HEK293 (cell line): ENCODE data around the gene ZNHIT1.

Source experiments
- EGR2 ChIP-seq: fragments of 450-650 bp; formaldehyde crosslinking; IDR thresholded peaks from 2 replicates; pipeline ENCODE4 v1.5.1; 2016; ENCODE audit warnings: low read depth, missing biosample characterization, missing genetic modification characterization
- GLI2 ChIP-seq: fragments of 450-650 bp; formaldehyde crosslinking; IDR thresholded peaks from 2 replicates; pipeline ENCODE4; 2017; ENCODE audit warnings: missing biosample characterization, missing genetic modification characterization, low read depth, borderline replicate concordance
- GLI4 ChIP-seq: fragments of 450-650 bp; formaldehyde crosslinking; IDR thresholded peaks from 2 replicates; pipeline ENCODE4 v1.5.1; 2016; ENCODE audit warnings: missing biosample characterization, missing genetic modification characterization
- IKZF3 ChIP-seq: fragments of 450-650 bp; IDR thresholded peaks from 2 replicates; pipeline ENCODE4 v1.5.0; 2018; ENCODE audit warnings: missing biosample characterization, mild to moderate bottlenecking, missing genetic modification characterization, moderate library complexity
- KLF9 ChIP-seq: fragments of 450-650 bp; formaldehyde crosslinking; IDR thresholded peaks from 2 replicates; pipeline ENCODE4 v1.5.1; 2016; ENCODE audit warnings: missing biosample characterization, missing genetic modification characterization, low read depth
- MEIS1 ChIP-seq: sonication (generic); formaldehyde crosslinking; IDR thresholded peaks from 2 replicates; pipeline ENCODE4 v1.8.1; 2022; ENCODE audit warnings: missing genetic modification reagents, mild to moderate bottlenecking, borderline replicate concordance
- OSR2 ChIP-seq: fragments of 450-650 bp; formaldehyde crosslinking; IDR thresholded peaks from 2 replicates; pipeline ENCODE4 v1.5.1; 2016; ENCODE audit warnings: missing biosample characterization, missing genetic modification characterization
- TRIM28 ChIP-seq: IDR thresholded peaks from 2 replicates; pipeline ENCODE4 v1.6.1; 2011; ENCODE audit warnings: low read length, control low read depth, borderline replicate concordance
- YY2 ChIP-seq: fragments of 450-650 bp; formaldehyde crosslinking; IDR thresholded peaks from 2 replicates; pipeline ENCODE4 v1.5.1; 2016; ENCODE audit warnings: missing biosample characterization, missing genetic modification characterization
- ZBTB17 ChIP-seq: fragments of 450-650 bp; formaldehyde crosslinking; IDR thresholded peaks from 2 replicates; pipeline ENCODE4 v1.5.1; 2016; ENCODE audit warnings: missing biosample characterization, missing genetic modification characterization
- ZFP69B ChIP-seq: fragments of 450-650 bp; formaldehyde crosslinking; IDR thresholded peaks from 2 replicates; pipeline ENCODE4 v1.5.1; 2016; ENCODE audit warnings: missing biosample characterization, missing genetic modification characterization
- ZNF174 ChIP-seq: fragments of 450-650 bp; formaldehyde crosslinking; IDR thresholded peaks from 2 replicates; pipeline ENCODE4 v1.5.0; 2017; ENCODE audit warnings: missing biosample characterization, mild to moderate bottlenecking, missing genetic modification characterization
- ZNF24 ChIP-seq: fragments of 450-650 bp; formaldehyde crosslinking; IDR thresholded peaks from 2 replicates; pipeline ENCODE4 v1.5.1; 2016; ENCODE audit warnings: missing biosample characterization, missing genetic modification characterization
- ZNF274 ChIP-seq, 2 experiments: fragments of 200-500 bp in 1 of 2; fragments of 450-650 bp in 1 of 2; sonication (Bioruptor generic) in 1 of 2; formaldehyde crosslinking in 1 of 2; IDR thresholded peaks; 2 replicates each; pipeline versions ENCODE4 v1.5.1 to v1.6.1; 2014 to 2016; ENCODE audit warnings: borderline replicate concordance in 1 of 2, inconsistent platforms in 1 of 2, low read length in 1 of 2, missing biosample characterization in 1 of 2, missing genetic modification characterization in 1 of 2
- ZNF335 ChIP-seq: fragments of 450-650 bp; formaldehyde crosslinking; conservative IDR thresholded peaks from 2 replicates; pipeline ENCODE4 v1.5.1; 2016; ENCODE audit warnings: missing biosample characterization, missing genetic modification characterization
- ZNF350 ChIP-seq: fragments of 450-650 bp; formaldehyde crosslinking; IDR thresholded peaks from 2 replicates; pipeline ENCODE4 v1.5.0; 2017; ENCODE audit warnings: missing biosample characterization, mild to moderate bottlenecking, missing genetic modification characterization
- ZNF366 ChIP-seq: fragments of 450-650 bp; formaldehyde crosslinking; conservative IDR thresholded peaks from 2 replicates; pipeline ENCODE4 v1.5.1; 2016; ENCODE audit warnings: missing biosample characterization, missing genetic modification characterization
- ZNF514 ChIP-seq: fragments of 450-650 bp; formaldehyde crosslinking; IDR thresholded peaks from 2 replicates; pipeline ENCODE4 v1.5.1; 2016; ENCODE audit warnings: missing biosample characterization, missing genetic modification characterization
- ZNF624 ChIP-seq: fragments of 450-650 bp; formaldehyde crosslinking; IDR thresholded peaks from 2 replicates; pipeline ENCODE4 v1.5.1; 2017; ENCODE audit warnings: missing biosample characterization, missing genetic modification characterization
- ZNF664 ChIP-seq: fragments of 450-650 bp; formaldehyde crosslinking; IDR thresholded peaks from 2 replicates; pipeline ENCODE4 v1.5.1; 2016; ENCODE audit warnings: missing biosample characterization, missing genetic modification characterization
- ZSCAN16 ChIP-seq: fragments of 450-650 bp; formaldehyde crosslinking; IDR thresholded peaks from 2 replicates; pipeline ENCODE4 v1.5.1; 2016; ENCODE audit warnings: missing biosample characterization, missing genetic modification characterization
- TF ChIP-seq, protein P1 (sequence below): fragments of 450-650 bp; formaldehyde crosslinking; IDR thresholded peaks from 2 replicates; pipeline ENCODE4 v1.5.1; 2016; ENCODE audit warnings: missing biosample characterization, missing genetic modification characterization, borderline replicate concordance
- TF ChIP-seq, protein P2 (sequence below): fragments of 450-650 bp; formaldehyde crosslinking; IDR thresholded peaks from 2 replicates; pipeline ENCODE4 v1.5.1; 2017; ENCODE audit warnings: missing biosample characterization, missing genetic modification characterization
- TF ChIP-seq, protein P3 (sequence below): fragments of 450-650 bp; formaldehyde crosslinking; IDR thresholded peaks from 2 replicates; pipeline ENCODE4 v1.5.1; 2017; ENCODE audit warnings: missing biosample characterization, missing genetic modification characterization
- TF ChIP-seq, protein P4 (sequence below): fragments of 450-650 bp; formaldehyde crosslinking; IDR thresholded peaks from 2 replicates; pipeline ENCODE4 v1.5.1; 2017; ENCODE audit warnings: missing biosample characterization, missing genetic modification characterization
- TF ChIP-seq, protein P5 (sequence below): fragments of 450-650 bp; formaldehyde crosslinking; IDR thresholded peaks from 2 replicates; pipeline ENCODE4 v1.5.1; 2017; ENCODE audit warnings: missing biosample characterization, mild to moderate bottlenecking, missing genetic modification characterization, moderate library complexity
- TF ChIP-seq, protein P6 (sequence below): fragments of 450-650 bp; formaldehyde crosslinking; IDR thresholded peaks from 2 replicates; pipeline ENCODE4 v1.5.1; 2016; ENCODE audit warnings: missing biosample characterization, missing genetic modification characterization

ZNHIT1 gene

DNA sequence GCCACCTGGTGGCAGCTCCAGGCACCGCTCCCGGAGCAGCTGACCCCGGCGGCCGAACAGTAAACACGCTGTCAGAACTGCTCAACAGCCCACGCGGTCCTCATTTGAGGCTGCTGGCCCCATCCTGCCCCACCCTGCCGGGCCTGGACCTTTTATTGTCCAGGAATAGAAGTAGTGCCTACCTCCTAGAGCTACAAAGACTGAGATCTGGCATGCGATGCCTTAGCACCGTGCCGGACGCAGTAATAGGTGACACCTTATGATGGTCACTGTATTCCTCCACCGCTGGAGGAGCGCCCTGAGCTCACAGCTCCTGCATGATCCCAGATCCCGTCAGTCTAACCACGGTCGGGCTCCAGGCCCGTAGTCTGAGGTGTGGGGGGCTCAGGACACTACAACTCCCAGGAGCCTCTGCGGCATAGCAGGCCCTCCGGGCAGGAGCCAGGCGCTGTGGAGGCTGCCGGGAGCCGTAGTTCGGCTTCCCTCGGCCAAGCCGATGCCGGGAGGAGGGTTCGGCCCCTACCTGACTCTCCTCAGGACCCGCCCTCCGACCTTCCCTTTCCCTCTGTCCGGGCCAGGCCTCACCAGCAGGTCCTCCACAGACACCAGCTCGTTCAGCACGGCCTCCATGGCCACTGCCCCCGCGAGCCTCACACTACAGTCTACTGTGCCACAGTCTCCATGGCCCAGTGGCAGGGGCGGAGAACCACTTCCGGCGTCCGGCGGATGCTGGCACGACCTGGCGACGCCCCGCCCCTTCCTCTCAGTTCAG is 26.6 kb downstream of the ZNHIT1 start, which contains the start of gene FIS1 (continued):
- TF ChIP-seq EGR2 (tag by site-specific recombination) (peak; percentile 36; the same call in 1 of the 2 replicates), ZFP69B (no peak), MEIS1 (CRISPR knock-in tag) (no peak), ZNF350 (tag by site-specific recombination) (no peak), YY2 (peak; percentile 91), KLF9 (tag by site-specific recombination) (peak; percentile 72; the same call in 1 of the 2 replicates), ZSCAN16 (tag by site-specific recombination) (0 out of 2 replicates have a peak, but pooled peaks have one; percentile 10), GLI2 (no peak), ZNF664 (tag by site-specific recombination) (no peak), ZBTB17 (peak; percentile 99), ZNF274 (IDR thresholded peaks at IDR 0.05; ENCODE audit: low read length) (no peak), ZNF274 (tag by site-specific recombination; IDR thresholded peaks at IDR 0.05; ENCODE audit: borderline replicate concordance) (no peak), TRIM28 (peak; percentile 74; the same call in 1 of the 2 replicates), IKZF3 (tag by site-specific recombination) (peak; percentile 32; the same call in 1 of the 2 replicates), OSR2 (0 out of 2 replicates have a peak, but pooled peaks have one; percentile 15), ZNF624 (tag by site-specific recombination) (no peak), ZNF514 (tag by site-specific recombination) (no peak), GLI4 (tag by site-specific recombination) (no peak), ZNF24 (tag by site-specific recombination) (no peak), ZNF335 (tag by site-specific recombination) (peak; percentile 98), ZNF174 (tag by site-specific recombination) (no peak), ZNF366 (tag by site-specific recombination) (no peak)
- TF ChIP-seq, protein P1, sequence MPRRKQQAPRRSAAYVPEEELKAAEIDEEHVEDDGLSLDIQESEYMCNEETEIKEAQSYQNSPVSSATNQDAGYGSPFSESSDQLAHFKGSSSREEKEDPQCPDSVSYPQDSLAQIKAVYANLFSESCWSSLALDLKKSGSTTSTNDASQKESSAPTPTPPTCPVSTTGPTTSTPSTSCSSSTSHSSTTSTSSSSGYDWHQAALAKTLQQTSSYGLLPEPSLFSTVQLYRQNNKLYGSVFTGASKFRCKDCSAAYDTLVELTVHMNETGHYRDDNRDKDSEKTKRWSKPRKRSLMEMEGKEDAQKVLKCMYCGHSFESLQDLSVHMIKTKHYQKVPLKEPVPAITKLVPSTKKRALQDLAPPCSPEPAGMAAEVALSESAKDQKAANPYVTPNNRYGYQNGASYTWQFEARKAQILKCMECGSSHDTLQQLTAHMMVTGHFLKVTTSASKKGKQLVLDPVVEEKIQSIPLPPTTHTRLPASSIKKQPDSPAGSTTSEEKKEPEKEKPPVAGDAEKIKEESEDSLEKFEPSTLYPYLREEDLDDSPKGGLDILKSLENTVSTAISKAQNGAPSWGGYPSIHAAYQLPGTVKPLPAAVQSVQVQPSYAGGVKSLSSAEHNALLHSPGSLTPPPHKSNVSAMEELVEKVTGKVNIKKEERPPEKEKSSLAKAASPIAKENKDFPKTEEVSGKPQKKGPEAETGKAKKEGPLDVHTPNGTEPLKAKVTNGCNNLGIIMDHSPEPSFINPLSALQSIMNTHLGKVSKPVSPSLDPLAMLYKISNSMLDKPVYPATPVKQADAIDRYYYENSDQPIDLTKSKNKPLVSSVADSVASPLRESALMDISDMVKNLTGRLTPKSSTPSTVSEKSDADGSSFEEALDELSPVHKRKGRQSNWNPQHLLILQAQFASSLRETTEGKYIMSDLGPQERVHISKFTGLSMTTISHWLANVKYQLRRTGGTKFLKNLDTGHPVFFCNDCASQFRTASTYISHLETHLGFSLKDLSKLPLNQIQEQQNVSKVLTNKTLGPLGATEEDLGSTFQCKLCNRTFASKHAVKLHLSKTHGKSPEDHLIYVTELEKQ (tag by site-specific recombination): no peak
- TF ChIP-seq, protein P2, sequence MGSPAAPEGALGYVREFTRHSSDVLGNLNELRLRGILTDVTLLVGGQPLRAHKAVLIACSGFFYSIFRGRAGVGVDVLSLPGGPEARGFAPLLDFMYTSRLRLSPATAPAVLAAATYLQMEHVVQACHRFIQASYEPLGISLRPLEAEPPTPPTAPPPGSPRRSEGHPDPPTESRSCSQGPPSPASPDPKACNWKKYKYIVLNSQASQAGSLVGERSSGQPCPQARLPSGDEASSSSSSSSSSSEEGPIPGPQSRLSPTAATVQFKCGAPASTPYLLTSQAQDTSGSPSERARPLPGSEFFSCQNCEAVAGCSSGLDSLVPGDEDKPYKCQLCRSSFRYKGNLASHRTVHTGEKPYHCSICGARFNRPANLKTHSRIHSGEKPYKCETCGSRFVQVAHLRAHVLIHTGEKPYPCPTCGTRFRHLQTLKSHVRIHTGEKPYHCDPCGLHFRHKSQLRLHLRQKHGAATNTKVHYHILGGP (tag by site-specific recombination): no peak
- TF ChIP-seq, protein P3, sequence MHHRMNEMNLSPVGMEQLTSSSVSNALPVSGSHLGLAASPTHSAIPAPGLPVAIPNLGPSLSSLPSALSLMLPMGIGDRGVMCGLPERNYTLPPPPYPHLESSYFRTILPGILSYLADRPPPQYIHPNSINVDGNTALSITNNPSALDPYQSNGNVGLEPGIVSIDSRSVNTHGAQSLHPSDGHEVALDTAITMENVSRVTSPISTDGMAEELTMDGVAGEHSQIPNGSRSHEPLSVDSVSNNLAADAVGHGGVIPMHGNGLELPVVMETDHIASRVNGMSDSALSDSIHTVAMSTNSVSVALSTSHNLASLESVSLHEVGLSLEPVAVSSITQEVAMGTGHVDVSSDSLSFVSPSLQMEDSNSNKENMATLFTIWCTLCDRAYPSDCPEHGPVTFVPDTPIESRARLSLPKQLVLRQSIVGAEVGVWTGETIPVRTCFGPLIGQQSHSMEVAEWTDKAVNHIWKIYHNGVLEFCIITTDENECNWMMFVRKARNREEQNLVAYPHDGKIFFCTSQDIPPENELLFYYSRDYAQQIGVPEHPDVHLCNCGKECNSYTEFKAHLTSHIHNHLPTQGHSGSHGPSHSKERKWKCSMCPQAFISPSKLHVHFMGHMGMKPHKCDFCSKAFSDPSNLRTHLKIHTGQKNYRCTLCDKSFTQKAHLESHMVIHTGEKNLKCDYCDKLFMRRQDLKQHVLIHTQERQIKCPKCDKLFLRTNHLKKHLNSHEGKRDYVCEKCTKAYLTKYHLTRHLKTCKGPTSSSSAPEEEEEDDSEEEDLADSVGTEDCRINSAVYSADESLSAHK (tag by site-specific recombination): no peak
- TF ChIP-seq, protein P4, sequence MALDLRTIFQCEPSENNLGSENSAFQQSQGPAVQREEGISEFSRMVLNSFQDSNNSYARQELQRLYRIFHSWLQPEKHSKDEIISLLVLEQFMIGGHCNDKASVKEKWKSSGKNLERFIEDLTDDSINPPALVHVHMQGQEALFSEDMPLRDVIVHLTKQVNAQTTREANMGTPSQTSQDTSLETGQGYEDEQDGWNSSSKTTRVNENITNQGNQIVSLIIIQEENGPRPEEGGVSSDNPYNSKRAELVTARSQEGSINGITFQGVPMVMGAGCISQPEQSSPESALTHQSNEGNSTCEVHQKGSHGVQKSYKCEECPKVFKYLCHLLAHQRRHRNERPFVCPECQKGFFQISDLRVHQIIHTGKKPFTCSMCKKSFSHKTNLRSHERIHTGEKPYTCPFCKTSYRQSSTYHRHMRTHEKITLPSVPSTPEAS: no peak; the same call in 1 of the 2 replicates
- TF ChIP-seq, protein P5, sequence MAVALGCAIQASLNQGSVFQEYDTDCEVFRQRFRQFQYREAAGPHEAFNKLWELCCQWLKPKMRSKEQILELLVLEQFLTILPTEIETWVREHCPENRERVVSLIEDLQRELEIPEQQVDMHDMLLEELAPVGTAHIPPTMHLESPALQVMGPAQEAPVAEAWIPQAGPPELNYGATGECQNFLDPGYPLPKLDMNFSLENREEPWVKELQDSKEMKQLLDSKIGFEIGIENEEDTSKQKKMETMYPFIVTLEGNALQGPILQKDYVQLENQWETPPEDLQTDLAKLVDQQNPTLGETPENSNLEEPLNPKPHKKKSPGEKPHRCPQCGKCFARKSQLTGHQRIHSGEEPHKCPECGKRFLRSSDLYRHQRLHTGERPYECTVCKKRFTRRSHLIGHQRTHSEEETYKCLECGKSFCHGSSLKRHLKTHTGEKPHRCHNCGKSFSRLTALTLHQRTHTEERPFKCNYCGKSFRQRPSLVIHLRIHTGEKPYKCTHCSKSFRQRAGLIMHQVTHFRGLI (tag by site-specific recombination): no peak; the same call in 1 of the 2 replicates
- TF ChIP-seq, protein P6, sequence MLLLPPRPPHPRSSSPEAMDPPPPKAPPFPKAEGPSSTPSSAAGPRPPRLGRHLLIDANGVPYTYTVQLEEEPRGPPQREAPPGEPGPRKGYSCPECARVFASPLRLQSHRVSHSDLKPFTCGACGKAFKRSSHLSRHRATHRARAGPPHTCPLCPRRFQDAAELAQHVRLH (tag by site-specific recombination): peak; percentile 87
